ENCODE data around the gene PINLYP. TPM values are rescaled to one million over a fixed set of nuclear protein-coding genes. Genes with fewer than 3 reads are reported as not detected.
A peak's percentile ranks its signal among the peaks of the same experiment; 100 is the strongest.

The PINLYP gene
- total RNA-seq, 4 donors from 2014 or later, result 1.2 TPM; not detected in 3

DNA sequence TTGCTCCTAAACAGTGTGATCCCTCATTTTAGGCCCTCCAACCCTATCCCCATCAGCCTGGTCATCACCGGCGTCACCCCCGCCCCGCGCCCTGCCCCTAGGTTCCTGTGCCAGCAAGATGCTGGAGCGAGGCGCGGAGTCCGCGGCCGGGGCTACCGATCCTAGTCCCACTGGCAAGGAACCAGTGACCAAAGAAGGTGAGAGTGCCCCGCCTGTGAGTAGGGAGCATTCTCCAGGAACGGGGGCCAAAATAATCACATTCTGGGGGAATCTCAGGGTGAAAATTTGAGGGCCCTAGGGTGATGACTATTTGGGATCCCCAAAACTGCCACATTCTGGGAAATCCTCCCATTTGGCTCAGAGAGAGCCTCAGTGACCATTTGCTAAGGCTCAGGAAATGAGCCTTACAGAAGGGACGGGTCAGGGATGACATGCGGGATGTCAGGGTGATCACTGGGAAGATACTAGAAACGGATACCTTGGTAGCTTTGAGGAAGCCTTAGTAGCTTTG lies 41.2 kb upstream of the PINLYP start:
- peaks cover 7 to 13% of the 10 kb centered on the region in 2 donors for H3K36me3 ChIP-seq
- no peaks in the 10 kb centered on the region for H3K27me3 ChIP-seq
- H3K4me1 ChIP-seq, result peaks cover 12 to 20% of the 10 kb centered on the region in 2 donors
- H3K27ac ChIP-seq, result peak overlapping the region; percentile 76 to 86 (median 80)
- peak overlapping the region; percentile 57 to 87 (median 72) for H3K4me3 ChIP-seq
- ATAC-seq (peak in 1 of 2 donors; percentile 1), DNase-seq (no peak)
- intact Hi-C loops (cut with DNase I; ENCODE audit: low total_unique reads) (loop anchor here (5.0 to 10.0 kb wide), 3 partner anchors 43 to 1577 kb away; partner anchors contain the start of genes PINLYP, RABAC1, SMG9 and XRCC1), in situ Hi-C loops (cut with MboI; ENCODE audit: low sequenced_read_pairs in 4 of 4) (loop anchor here in 1 of 4 donors (25.0 kb wide), 1 partner anchor 128 kb away; the partner anchor contains the start of gene PLAUR)
- TF ChIP-seq POLR2A (IDR thresholded peaks at IDR 0.05), result no peak
- TF ChIP-seq, protein P1, sequence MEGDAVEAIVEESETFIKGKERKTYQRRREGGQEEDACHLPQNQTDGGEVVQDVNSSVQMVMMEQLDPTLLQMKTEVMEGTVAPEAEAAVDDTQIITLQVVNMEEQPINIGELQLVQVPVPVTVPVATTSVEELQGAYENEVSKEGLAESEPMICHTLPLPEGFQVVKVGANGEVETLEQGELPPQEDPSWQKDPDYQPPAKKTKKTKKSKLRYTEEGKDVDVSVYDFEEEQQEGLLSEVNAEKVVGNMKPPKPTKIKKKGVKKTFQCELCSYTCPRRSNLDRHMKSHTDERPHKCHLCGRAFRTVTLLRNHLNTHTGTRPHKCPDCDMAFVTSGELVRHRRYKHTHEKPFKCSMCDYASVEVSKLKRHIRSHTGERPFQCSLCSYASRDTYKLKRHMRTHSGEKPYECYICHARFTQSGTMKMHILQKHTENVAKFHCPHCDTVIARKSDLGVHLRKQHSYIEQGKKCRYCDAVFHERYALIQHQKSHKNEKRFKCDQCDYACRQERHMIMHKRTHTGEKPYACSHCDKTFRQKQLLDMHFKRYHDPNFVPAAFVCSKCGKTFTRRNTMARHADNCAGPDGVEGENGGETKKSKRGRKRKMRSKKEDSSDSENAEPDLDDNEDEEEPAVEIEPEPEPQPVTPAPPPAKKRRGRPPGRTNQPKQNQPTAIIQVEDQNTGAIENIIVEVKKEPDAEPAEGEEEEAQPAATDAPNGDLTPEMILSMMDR (IDR thresholded peaks at IDR 0.05 in 4 of 5, conservative IDR thresholded peaks at IDR 0.05 in 1 of 5), result no peak
- no peaks in the 10 kb centered on the region for H3K9me3 ChIP-seq

DNA sequence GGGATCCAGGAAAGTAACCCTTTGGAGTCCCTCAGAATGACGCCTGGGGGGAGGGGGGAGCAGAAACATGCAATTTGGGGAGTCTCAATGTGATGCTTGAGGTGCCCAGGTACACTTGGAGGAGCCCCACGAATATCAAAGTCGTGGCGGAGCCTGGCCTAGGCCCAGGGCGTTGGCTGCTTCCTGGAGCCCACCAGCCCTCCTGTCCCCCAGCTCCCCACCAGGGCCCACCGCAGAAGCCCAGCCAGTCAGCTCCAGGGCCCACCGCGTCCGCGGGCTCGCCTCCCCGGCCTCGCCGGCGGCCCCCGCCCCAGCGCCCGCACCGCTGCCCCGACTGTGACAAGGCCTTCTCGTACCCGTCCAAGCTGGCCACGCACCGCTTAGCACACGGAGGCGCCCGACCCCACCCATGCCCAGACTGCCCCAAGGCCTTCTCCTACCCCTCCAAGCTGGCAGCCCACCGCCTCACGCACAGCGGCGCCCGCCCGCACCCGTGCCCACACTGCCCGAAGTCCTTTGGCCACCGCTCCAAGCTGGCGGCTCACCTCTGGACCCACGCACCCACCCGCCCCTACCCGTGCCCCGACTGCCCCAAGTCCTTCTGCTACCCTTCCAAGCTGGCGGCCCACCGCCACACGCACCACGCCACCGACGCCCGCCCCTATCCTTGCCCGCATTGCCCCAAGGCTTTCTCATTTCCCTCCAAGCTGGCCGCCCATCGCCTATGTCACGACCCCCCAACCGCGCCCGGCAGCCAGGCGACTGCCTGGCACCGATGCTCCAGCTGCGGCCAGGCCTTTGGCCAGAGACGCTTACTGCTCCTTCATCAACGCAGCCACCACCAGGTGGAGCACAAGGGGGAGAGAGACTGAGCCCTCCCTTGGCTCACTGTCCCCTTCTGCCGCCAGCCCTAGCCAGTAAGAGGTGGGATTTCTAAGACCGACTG lies 40.5 kb upstream of the PINLYP start:
- no peaks in the 10 kb centered on the region for H3K27me3 ChIP-seq
- no peak overlapping the region for H3K4me3 ChIP-seq
- TF ChIP-seq POLR2A (IDR thresholded peaks at IDR 0.05), result no peak
- TF ChIP-seq, protein P1 (IDR thresholded peaks at IDR 0.05 in 4 of 5, conservative IDR thresholded peaks at IDR 0.05 in 1 of 5), result peak in 4 of 5 experiments; percentile 7 to 57 (median 48)
- DNase-seq, result peak in 1 of 2 donors; percentile 45
- no peaks in the 10 kb centered on the region for H3K9me3 ChIP-seq
- peaks cover 7 to 19% of the 10 kb centered on the region in 2 donors for H3K36me3 ChIP-seq
- ATAC-seq, result no peak
- peak overlapping the region; percentile 76 to 86 (median 80) for H3K27ac ChIP-seq
- intact Hi-C loops (cut with DNase I; ENCODE audit: low total_unique reads) (loop anchor here (5.0 to 10.0 kb wide), 3 partner anchors 42 to 1578 kb away; partner anchors contain the start of genes PINLYP, RABAC1, SMG9 and XRCC1), in situ Hi-C loops (cut with MboI; ENCODE audit: low sequenced_read_pairs in 4 of 4) (loop anchor here in 1 of 4 donors (25.0 kb wide), 1 partner anchor 127 kb away; the partner anchor contains the start of gene PLAUR)
- peaks cover 12 to 20% of the 10 kb centered on the region in 2 donors for H3K4me1 ChIP-seq

DNA sequence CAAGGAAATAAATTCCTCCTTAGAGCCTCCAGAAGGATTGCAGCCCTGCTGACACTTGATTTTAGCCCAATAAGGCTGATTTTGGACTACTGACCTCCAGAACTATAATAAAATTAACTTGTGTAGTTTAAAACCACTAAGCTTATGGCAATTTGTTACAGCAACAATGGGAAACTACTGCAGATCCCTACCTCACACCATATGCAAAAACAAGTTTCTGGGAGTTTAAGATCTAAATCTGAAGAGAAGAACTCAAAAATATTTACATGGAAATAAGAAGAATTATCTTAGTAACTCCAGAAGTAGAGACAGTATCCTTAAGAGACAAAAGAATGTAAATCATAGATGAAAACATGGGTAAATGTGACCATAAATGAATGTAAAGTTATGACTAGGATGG lies 36.7 kb upstream of the PINLYP start:
- ATAC-seq (no peak), DNase-seq (no peak)
- peaks cover 4% of the 10 kb centered on the region in 2 donors for H3K4me1 ChIP-seq
- peaks cover 7 to 44% of the 10 kb centered on the region in 2 donors for H3K36me3 ChIP-seq
- intact Hi-C loops (cut with DNase I; ENCODE audit: low total_unique reads) (loop anchor here (10.0 kb wide), 1 partner anchor 216 kb away; the partner anchor contains the start of gene SMG9), in situ Hi-C loops (cut with MboI; ENCODE audit: low sequenced_read_pairs in 4 of 4) (loop anchor here in 1 of 4 donors (25.0 kb wide), 1 partner anchor 123 kb away; the partner anchor contains the start of gene PLAUR)
- no peaks in the 10 kb centered on the region for H3K27me3 ChIP-seq
- no peak overlapping the region for H3K27ac ChIP-seq
- TF ChIP-seq POLR2A (IDR thresholded peaks at IDR 0.05), result no peak
- TF ChIP-seq, protein P1 (IDR thresholded peaks at IDR 0.05 in 4 of 5, conservative IDR thresholded peaks at IDR 0.05 in 1 of 5), result no peak
- H3K4me3 ChIP-seq, result no peak overlapping the region
- no peaks in the 10 kb centered on the region for H3K9me3 ChIP-seq

DNA sequence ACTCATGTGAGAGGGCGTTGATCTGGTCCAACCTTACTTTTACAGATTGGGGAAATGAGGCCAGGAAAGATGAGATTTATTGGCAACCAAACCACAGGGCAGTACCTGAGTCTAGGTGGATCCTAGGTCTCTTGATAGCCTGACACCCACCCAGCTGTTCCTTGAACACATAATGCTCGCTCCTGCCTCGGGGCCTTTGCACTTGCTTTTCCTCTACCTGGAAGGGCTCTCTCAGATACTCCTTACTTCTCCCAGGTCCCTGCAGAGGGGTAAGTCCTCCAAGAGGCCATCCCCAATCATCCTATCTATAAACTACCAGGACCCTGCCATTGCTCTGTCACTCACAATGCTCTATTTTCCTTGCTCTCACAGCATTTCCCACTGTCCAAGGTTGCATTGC lies 35.2 kb upstream of the PINLYP start:
- Histone ChIP-seq H3K27ac (no peak overlapping the region), H3K36me3 (peaks cover 7 to 56% of the 10 kb centered on the region in 2 donors), H3K4me3 (no peak overlapping the region), H3K9me3 (no peaks in the 10 kb centered on the region), H3K4me1 (peaks cover 0 to 4% of the 10 kb centered on the region in 2 donors), H3K27me3 (no peaks in the 10 kb centered on the region)
- ATAC-seq (no peak), DNase-seq (no peak)
- in situ Hi-C loops (cut with MboI; ENCODE audit: low sequenced_read_pairs in 4 of 4), result loop anchor here in 1 of 4 donors (25.0 kb wide), 1 partner anchor 122 kb away; the partner anchor contains the start of gene PLAUR
- TF ChIP-seq, protein P1 (IDR thresholded peaks at IDR 0.05 in 4 of 5, conservative IDR thresholded peaks at IDR 0.05 in 1 of 5), result no peak
- TF ChIP-seq POLR2A (IDR thresholded peaks at IDR 0.05), result no peak
- intact Hi-C loops (cut with DNase I; ENCODE audit: low total_unique reads), result no loop called here
